OCI-LY1 (cell line): ENCODE results near the gene COG2.

Experiments used
- EZH2 ChIP-seq: fragments of 200-600 bp; sonication (generic), shearing (Covaris generic); IDR thresholded peaks from 2 replicates; pipeline ENCODE4 v1.8.0; 2017; ENCODE audit warnings: borderline replicate concordance, mixed run types, mild to moderate bottlenecking, antibody characterized with exemption, low read length, moderate library complexity, mixed read lengths
- TF ChIP-seq, protein P1 (sequence below): fragments of 200-600 bp; sonication (generic), shearing (Covaris generic); IDR thresholded peaks from 2 replicates; pipeline ENCODE4 v1.5.1; 2017; ENCODE audit warnings: mild to moderate bottlenecking, antibody characterized with exemption, low read length, moderate library complexity, mixed read lengths

DNA sequence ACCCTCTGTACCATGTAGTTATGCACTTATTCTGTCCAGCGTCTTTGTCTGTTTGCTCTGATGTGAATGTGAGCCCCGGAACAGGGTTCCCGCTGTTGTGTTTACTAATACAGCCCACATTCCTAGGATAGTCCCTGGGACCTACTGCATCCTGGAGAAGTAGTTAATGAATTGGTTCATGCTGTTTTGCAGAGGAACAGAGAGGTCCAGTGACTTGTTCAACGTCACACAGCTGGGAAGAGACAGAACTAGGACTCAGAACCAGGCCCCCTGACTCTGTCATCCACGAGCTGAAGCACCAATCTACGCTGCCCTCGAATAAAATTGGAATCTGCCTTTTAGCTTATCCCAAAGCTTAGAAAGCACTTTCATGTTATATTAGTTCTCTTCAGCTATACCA lies 70.9 kb downstream of the COG2 start:
- TF ChIP-seq, protein P1, sequence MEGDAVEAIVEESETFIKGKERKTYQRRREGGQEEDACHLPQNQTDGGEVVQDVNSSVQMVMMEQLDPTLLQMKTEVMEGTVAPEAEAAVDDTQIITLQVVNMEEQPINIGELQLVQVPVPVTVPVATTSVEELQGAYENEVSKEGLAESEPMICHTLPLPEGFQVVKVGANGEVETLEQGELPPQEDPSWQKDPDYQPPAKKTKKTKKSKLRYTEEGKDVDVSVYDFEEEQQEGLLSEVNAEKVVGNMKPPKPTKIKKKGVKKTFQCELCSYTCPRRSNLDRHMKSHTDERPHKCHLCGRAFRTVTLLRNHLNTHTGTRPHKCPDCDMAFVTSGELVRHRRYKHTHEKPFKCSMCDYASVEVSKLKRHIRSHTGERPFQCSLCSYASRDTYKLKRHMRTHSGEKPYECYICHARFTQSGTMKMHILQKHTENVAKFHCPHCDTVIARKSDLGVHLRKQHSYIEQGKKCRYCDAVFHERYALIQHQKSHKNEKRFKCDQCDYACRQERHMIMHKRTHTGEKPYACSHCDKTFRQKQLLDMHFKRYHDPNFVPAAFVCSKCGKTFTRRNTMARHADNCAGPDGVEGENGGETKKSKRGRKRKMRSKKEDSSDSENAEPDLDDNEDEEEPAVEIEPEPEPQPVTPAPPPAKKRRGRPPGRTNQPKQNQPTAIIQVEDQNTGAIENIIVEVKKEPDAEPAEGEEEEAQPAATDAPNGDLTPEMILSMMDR: no peak
- no peak for TF ChIP-seq EZH2
